ENCODE measurements around the gene TBC1D1.

Gene TBC1D1, protein sequence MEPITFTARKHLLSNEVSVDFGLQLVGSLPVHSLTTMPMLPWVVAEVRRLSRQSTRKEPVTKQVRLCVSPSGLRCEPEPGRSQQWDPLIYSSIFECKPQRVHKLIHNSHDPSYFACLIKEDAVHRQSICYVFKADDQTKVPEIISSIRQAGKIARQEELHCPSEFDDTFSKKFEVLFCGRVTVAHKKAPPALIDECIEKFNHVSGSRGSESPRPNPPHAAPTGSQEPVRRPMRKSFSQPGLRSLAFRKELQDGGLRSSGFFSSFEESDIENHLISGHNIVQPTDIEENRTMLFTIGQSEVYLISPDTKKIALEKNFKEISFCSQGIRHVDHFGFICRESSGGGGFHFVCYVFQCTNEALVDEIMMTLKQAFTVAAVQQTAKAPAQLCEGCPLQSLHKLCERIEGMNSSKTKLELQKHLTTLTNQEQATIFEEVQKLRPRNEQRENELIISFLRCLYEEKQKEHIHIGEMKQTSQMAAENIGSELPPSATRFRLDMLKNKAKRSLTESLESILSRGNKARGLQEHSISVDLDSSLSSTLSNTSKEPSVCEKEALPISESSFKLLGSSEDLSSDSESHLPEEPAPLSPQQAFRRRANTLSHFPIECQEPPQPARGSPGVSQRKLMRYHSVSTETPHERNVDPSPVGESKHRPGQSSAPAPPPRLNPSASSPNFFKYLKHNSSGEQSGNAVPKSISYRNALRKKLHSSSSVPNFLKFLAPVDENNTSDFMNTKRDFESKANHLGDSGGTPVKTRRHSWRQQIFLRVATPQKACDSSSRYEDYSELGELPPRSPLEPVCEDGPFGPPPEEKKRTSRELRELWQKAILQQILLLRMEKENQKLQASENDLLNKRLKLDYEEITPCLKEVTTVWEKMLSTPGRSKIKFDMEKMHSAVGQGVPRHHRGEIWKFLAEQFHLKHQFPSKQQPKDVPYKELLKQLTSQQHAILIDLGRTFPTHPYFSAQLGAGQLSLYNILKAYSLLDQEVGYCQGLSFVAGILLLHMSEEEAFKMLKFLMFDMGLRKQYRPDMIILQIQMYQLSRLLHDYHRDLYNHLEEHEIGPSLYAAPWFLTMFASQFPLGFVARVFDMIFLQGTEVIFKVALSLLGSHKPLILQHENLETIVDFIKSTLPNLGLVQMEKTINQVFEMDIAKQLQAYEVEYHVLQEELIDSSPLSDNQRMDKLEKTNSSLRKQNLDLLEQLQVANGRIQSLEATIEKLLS (N-terminal part only)
- total RNA-seq = 84.2 to 127 (median 106) reads per million in 4 experiments

DNA sequence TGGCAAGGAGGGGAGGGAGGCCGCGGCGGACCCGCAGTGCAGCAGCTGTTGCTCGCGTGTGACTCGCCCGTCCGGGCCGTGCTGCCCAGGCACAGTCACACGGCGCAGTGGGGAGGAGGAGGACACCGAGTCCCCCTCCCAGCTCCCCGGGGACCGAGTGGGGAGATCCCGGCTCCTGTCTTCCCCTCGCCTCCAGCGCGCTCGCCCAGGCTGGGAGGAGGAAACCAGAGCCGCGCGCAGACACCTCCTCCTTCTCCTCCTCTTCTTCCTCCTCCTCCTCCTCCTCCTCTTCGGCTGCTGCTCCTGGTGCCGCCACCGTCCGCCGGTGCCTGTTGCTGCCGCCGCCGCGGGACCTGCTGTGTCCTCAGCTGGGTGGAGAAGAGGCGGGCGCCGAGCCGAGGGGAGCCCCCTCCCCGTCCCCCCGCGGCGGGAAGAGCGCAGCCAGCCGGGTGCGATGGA lies at the start of gene TBC1D1:
TSS of gene TBC1D1 (plus strand) at position 284 of the 459 bp plus-strand sequence. CDS start 11,012 bp downstream, outside the sequence.
- peak; percentile 29 for DNase-seq

DNA sequence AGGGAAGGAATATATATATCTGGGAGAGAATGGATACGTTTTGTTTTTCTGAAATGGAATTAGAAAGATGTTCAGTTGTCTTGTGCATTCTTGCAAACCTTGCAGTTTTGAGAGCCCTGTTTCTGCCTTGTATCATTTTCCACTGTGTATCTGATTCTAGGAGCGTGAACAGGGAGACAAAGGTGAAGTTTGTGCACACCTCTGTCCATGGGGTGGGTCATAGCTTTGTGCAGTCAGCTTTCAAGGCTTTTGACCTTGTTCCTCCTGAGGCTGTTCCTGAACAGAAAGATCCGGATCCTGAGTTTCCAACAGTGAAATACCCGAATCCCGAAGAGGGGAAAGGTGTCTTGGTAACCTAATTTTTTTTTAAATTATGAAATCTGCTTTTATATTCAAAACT lies 46.7 kb upstream of the TBC1D1 start:
- no peak for DNase-seq

DNA sequence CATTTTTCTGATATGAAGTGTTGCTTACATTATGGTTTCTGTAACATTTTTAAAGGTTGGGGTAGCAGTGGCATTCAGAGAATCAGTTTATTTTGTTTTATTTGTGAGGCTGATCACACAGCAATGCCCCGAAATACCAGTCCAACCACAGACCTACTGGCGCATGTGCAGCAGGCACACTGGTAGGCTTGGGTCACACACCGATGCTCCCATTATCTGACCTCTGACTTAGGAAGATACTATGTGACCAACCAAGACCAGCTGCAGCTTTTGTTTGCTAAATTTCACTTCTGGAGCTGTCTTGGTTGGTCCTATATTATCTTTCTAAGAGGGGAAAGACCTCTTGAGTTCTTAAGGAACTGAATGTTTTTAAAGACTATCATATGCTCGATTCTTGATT lies 45.7 kb upstream of the TBC1D1 start:
- no peak for DNase-seq

DNA sequence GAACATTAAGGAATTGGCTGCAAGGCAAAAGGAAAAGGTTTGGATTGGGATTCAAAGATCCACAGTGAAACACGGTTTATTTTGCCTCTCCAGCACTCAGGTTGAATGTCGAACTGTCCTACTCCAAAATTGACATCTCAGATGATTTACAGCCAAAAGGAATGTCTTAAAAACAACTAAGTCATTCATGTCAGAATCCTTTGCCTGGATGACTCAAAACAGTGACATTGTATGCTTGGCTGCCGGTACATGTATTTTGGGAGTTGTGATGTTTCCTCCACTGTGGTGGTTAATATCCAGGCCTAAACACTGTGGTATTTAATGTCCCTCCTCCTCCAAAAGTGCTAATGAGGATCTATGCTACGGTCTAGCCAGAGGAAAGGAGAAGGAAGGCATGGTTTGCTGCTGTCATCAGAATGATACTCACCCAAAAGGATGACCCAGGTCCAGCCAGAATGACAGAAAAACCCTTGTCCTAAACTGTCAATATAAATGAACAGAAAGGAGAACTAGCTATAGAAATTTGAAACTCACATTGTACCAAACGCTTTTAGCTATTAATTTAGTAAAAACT lies 43.5 kb upstream of the TBC1D1 start:
- no peak for DNase-seq

DNA sequence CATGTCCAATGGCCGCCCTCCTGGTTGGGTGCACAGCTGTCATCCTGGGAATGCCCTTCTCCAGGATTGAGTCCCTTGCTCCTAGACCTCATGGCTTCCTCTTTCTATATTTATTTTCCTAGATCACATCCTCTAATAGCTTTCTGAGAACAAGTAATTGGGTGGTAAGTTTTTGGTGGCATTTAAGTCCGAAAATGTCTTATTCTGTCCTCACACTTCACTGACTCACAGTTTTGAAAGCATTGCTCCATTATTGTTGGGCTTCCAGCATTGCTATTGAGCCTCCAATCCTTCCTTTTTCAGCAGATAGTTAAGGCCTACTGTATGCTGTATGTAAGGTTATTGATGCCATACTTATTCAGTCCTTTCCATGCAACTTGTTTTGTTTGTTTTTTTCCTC lies 38.5 kb upstream of the TBC1D1 start:
- DNase-seq = no peak

DNA sequence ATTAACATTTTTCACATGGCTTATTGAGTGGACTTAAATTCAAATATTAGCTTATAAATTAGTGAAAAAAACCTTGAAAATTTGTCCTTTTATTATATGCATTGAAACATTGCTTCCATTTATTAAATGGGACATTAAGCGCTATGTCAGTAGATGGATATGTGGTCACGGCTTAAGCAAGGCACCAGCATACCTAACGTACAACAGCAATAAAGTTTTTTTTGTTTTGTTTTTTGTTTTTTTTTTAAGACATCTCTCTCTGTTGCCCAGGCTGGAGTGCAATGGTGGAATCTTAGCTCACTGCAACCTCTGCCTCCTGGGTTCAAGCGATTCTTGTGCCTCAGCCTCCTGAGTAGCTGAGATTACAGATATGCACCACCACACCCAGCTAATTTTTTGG lies 32.8 kb upstream of the TBC1D1 start:
- no peak for DNase-seq

DNA sequence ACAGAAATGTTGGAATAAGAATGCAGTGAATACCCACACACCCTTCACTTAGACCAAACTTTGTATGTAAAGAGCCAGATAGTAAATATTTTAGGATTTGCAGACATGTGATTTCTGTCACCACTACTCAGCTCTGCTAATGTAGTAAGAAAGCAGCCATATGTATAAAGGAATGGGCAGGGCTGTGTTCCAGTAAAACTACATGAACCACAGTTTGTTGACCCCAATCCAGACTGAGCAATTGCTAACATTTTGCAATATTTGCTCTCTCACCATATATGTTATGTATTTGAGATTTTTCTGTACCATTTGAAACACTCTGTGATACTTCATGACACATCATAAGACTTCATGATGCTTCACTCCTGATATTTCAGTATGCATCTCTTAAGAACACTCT lies 32.0 kb upstream of the TBC1D1 start:
- no peak for DNase-seq

DNA sequence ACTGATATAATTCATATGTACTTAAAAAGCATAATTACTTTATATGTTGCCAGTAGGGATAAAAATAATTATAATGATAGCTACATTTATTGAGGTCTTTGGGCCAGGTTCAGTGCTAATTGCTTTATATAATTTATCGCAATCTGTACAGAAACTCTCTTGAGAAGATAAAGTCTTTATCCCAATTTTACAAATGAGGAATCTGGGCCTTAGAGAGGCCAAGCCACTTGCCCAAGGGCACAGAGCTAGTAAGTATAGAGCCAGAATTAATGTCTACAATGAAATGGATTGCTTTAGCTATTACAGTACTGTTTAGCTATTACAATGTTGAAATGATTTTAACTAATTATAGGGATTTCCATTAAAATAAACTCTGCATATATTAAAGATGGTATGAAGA lies 30.6 kb upstream of the TBC1D1 start:
- DNase-seq = no peak

DNA sequence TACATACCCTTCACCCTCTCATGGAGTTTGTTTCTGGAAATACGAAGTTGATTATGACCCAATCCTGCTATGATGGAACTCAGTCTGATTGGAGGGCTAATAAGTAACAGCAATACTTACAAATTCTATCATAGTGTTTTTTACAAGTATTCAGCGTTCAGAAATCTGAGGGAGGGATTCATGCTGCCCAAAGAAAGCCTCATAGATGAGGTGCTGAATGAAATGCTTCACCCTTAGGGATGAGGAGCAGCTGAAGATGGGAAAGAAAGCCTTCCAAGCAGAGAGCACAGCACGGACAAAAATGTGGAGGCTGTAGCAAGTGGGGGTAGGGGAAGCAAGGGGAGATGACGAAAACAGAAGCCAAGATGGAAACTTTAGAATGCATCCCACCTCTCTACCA lies 27.9 kb upstream of the TBC1D1 start:
- no peak for DNase-seq

DNA sequence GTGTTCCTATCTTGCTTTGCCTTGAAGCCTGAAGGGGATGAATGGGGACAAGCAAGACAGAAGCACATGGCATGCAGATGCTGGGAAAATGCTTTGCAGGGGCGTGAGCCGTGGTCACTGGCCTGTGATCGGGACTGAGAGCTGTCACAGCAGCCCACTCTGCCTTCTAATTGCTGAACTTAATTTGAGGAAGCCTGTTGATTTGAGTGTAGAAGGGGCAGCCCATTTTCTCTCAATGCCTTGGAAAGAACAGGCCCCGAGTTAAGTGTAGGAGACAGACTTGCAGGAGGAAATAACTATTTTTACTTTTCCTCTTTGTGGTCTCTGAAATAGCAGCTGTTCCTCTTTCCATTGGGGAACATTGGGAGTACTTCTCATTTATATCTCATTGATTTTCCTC lies 26.1 kb upstream of the TBC1D1 start:
- no peak for DNase-seq

DNA sequence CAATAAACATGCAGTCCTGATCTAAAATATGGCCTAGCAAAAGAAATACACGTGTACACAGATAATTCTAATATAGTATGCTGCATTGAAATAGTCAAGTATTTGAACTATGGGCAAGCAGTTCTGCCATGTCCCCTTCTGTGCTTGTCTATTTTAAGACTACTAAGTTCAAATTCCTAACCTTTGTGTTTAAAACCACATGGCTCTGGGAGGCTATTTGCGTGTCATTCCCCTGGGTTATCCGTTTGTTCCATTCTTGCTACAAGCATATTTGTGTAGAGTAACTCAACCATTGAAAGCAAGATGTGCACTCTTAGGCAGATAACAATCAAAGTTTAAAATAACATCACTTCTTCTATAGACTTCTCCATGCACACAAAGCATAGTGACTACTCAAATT lies 25.4 kb upstream of the TBC1D1 start:
- no peak for DNase-seq

DNA sequence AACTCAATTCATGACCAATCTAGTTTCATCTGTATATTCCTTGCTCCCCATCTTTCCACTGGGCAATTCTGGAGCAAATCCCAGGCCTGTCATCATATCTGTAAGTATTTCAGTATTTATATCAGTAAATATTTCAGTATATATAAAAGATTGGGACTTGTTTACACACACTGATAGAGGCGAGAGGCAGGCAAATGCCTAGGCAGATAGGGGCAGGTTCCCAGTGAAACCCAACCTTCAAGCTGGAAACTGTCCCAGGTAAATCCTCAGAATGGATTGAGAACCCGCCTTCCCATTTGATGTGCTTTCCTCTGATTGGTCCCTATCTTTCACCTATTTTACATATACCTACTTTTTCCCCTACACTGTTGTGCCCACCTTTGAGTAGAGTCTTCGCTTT lies 23.8 kb upstream of the TBC1D1 start:
- no peak for DNase-seq

DNA sequence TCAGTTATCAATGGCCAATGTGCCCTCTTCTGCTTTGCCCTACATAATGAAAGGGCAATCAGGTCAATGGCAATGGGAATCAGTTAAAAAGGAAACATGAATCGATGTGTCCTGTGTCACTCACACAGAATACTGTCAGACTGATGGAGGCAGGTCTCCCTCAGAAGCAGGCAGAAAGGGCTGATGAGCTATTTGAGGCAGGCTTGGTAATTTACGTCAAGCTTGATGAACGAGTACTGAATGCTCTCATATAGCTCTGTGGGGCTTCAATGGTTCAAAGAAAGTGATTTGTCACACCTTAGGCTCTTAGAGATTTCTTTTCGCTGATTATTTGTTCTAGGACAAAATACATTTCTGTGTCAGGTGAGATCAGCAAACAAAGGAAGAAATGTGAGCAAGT lies 22.6 kb upstream of the TBC1D1 start:
- DNase-seq = no peak

DNA sequence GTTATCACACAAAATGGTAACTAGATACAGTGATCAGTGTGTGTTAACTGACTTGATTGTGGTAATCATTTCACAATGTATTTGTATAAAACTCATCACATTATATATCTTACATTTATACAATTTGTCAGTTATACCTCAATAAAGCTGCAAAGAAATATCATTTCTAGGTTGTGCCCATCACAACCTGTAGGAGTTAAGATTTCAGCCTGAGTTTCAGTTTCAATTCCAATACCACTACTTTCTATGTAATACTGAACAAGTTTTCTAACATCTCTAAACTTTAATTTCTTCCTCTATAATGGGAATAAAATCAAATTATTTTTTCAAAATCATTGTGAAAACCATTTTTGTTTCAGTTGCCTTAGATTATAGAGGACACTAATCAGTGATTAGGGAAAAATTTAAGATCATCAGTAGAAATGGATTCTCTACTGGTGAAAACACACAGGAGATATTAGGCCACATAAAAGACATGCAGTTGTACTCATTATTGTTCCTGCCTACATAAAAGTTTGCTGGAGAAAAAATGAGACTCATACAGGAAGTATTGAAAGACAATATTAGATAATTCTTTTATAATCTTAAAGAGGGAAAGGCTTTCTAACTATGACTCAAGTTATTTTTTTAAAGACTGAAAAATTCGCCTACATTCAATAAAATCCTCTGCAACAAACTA lies 18.4 kb upstream of the TBC1D1 start:
- DNase-seq = no peak

DNA sequence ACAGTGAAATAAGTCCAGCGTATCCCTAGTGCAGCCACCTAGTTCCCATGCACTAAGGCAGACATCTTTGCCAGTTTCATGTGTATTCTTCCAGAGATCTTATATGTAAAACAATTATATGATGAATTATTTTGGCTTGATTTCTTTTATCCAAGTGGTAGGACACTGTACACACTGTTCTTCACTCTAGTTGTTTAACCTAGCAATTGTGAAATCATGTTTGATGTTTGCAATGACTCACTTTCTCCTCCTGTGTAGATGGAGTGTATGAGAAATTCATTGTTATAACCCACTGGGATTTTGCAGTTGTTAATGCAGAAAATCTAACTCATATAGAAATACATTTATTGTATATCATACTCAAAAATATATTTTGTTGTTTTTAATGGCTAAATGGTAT lies 17.5 kb upstream of the TBC1D1 start:
- no peak for DNase-seq

DNA sequence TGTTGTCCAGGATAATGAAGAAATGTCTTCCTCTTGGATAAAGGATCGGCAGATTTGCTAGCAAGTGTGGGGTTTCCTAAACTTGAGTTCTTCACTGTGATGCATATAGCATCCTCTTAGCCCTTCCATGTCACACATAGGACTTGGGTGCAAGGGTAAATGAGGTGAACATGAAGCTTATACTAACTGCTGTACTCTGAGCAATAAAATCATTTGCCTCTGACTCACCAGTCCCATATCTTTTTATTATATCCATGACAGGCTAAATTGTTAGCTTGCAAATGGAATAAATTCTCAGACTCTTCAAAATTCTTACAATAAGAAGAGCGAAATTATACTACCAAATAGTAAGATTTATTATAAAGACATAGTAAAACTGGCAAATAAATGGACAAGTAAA lies 14.7 kb upstream of the TBC1D1 start:
- DNase-seq = no peak

DNA sequence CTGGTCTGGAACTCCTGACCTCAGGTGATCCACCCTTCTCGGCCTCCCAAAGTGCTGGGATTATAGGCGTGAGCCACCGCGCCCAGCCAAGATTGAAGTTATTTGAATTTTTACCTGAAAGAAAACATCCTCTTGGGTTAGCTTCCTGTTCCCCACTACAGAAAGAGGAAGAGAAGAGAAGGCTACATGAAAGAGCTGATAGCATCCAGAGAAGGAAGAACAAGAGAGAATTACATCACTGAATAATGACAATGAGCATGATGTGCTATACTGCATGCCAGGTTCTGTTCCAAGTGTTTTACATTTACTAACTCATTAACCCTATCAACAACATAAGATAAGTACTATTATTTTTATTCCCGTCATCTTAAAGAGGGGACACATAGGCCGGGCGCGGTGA lies 11.5 kb upstream of the TBC1D1 start:
- no peak for DNase-seq

DNA sequence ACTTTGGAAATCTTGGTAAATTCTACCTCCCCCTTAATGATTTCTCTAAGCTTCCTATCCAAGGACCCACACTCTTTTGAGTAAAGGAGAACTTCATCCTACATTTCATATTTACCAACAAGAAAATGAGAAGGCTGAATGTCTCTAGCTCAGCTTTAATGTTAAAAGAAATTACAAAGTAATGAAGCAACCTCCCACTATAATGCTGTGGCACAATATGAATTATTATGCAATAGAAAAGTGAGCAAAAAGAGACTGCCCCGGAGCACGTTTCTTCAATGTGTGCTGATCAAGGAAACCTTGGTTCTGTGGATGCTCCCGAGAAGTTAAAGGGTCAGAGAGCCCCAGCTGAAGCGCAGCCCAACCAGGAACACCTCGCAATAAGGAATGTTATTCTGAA lies 9.1 kb upstream of the TBC1D1 start:
- no peak for DNase-seq

DNA sequence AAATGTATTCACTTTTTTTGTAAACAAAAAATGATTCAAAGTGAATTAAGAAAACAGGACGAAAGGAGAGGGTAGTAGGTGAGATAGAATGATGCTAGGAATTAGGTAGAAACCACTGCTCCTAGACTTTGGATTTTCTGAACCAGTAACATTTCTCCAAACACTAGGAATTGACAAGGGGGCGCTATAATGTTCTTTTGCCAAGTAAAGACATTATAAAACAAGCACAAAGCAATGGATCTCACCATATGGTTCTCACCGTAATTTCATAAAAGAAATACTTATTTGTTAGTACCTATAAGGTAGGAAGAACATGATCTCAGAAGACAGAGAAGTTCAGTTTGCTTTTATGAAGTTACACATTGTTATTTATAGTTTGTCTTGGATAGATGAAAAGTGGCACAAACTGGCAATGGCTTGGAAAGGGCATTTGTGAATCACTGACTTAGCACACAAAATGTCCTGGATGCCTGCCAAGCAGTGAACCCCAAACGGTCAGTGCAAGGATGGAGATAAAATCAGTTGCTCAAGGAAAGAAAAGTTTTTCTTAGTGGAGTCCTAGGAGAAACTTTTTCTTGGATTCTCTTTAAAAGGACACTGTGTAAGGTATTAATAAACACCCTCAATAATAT lies 8.1 kb upstream of the TBC1D1 start:
- no peak for DNase-seq

DNA sequence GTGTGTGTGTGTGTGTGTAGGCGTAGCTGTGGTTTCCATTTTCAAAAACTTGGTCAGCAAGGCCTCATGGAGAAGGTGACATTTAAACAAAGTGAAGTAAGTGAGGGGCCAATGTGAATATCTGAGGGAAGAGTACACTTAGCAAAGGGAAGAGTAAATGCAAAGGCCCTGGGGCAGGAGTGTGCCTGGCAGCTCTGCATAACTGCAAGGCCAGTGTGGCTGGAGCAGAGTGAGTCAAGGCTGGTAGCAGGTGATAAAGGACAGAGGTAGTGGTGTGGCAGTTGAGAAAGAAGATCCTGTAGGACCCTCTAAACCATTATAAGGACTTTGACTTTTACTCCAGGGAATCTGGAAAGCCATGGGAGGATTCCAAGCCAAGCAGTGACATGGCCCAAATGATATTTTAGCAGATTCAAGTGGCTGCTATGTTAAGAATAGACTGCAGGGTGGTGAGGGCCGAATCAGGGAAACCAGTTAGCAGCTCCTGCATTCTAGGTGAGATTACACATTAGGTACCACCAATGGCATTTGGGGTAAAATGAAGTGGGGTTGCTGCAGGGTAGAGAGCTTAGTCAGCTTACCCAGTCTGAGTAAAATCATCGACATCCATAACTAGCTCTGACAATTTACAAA lies 5.9 kb upstream of the TBC1D1 start:
- no peak for DNase-seq

DNA sequence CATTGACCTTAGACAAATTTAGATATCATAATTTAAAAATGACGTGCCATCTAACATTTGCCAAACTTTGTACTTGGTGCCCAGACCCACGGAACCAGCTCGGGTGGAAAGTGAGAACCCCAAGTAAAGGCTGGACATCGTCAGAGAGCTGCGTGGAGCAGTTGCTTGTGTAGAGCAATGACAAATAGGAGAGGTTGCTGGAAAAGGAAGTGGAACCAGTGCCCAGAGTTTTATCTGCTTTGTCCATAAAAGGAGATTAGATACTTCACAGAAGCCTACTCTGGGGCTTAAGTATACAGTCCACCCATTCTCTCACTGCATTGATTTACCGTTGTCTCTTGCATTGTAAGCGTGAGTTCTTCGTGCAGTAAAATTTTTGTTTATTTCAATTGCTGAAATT lies 5.4 kb upstream of the TBC1D1 start:
- no peak for DNase-seq

All from effector CD8-positive, alpha-beta T cell (primary cell).